Prostate gland (tissue), 2 donors: ENCODE data around the gene CDK5RAP1.

Experiments
- CTCF ChIP-seq, 4 experiments: fragments of 200-600 bp in 2 of 4; fragments of 450-650 bp in 2 of 4; sonication (generic) in 2 of 4; IDR thresholded peaks; 1 replicate in 3 of 4; 2 replicates in 1 of 4; pipeline ENCODE4 v1.5.1; 2016 to 2019; ENCODE audit warnings: antibody characterized with exemption in 4 of 4, mild to moderate bottlenecking in 2 of 4, moderate library complexity in 2 of 4
- POLR2A ChIP-seq: fragments of 450-650 bp; IDR thresholded peaks from one replicate; pipeline ENCODE4 v1.6.1; 2016; ENCODE audit warnings: antibody characterized with exemption, mild to moderate bottlenecking
- POLR2AphosphoS5 ChIP-seq: sonication (generic); formaldehyde crosslinking; IDR thresholded peaks from one replicate; pipeline ENCODE4 v1.6.1; 2017; ENCODE audit warnings: antibody characterized with exemption

- no peak for TF ChIP-seq CTCF (IDR thresholded peaks at IDR 0.05)
- TF ChIP-seq POLR2AphosphoS5, result no peak
- TF ChIP-seq POLR2A, result no peak
Observed at GRCh38 chr20:33418033-33418432, 16.7 kb upstream of the CDK5RAP1 start.
